ENCODE results near the gene CYP24A1.

CYP24A1 gene

GRCh38 chr20:54110457-54110856, 63.3 kb downstream of the CYP24A1 start:
- DNase-seq, result no peak

GRCh38 chr20:54110041-54110440, 63.7 kb downstream of the CYP24A1 start:
- no peak for DNase-seq

GRCh38 chr20:54108817-54109216, 65.0 kb downstream of the CYP24A1 start:
- no peak for DNase-seq

GRCh38 chr20:54108326-54108642, 65.5 kb downstream of the CYP24A1 start:
- DNase-seq, result no peak

GRCh38 chr20:54107600-54108325, 66.0 kb downstream of the CYP24A1 start:
- DNase-seq, result no peak

GRCh38 chr20:54107181-54107580, 66.6 kb downstream of the CYP24A1 start:
- no peak for DNase-seq

GRCh38 chr20:54106162-54106561, 67.6 kb downstream of the CYP24A1 start:
- DNase-seq, result no peak

GRCh38 chr20:54105653-54106052, 68.1 kb downstream of the CYP24A1 start:
- DNase-seq, result no peak

DNA sequence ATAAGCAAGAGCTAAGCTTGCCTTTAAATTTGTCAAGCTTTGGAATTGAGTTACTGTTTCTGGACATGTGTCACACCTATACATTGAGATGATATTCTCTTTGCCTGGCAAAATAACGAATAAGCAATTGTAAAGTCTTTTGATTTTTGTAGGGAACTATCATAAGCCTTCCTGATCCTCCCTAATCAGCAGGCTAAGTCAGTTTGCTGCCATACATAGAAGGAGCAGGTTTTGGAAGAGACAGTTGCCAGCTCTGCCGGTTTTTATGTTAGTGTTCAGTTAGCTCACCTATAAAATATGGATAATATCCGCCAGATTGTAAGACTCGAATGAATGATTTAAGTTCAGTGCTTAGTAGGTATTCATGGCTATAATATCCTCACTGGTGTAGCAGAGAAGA, 69.0 kb downstream of the CYP24A1 start:
- DNase-seq, result no peak

GRCh38 chr20:54103762-54104600, 69.8 kb downstream of the CYP24A1 start:
- no peak for DNase-seq

All from right hindlimb (tissue), 1 donor.